Activated T-cell treated with anti-CD3 and anti-CD28 coated beads, Interleukin-2, amount 50 U/mL, for 72 hours (primary cell): Measurements from ENCODE around the gene GDA. TPM values are rescaled to one million over a fixed set of nuclear protein-coding genes. Genes with fewer than 3 reads are reported as not detected.
"Not testable (repeated sequence)": the region's sequence is repeated elsewhere in the genome, so short reads cannot be mapped to it uniquely, and the experiment has no call there.

Experiments
- ATAC-seq, 2 donors: fragments of 150-1000 bp; cut with Tn5 transposase; replicated peaks in 1 of 2; 2 replicates each; pipeline ENCODE4 v1.10.0; 2021; ENCODE audit warnings: moderate library complexity in 2 of 2, mild to moderate bottlenecking in 1 of 2
- DNase-seq, 2 donors: peaks; one replicate each; pipeline ENCODE4 v3.0.0; 2021 to 2022; ENCODE audit warnings: mixed read lengths in 1 of 2
- H3K27ac Mint-ChIP-seq: one replicate; pipeline ENCODE4 v1.8.0; 2022; ENCODE audit warnings: mild to moderate bottlenecking, moderate library complexity, mixed read lengths
- H3K27me3 Mint-ChIP-seq: one replicate; pipeline ENCODE4 v1.8.0; 2022; ENCODE audit warnings: low read depth, mixed read lengths
- H3K36me3 Mint-ChIP-seq, 2 donors: one replicate each; pipeline ENCODE4 v1.8.0; 2022; ENCODE audit warnings: mixed read lengths in 2 of 2, mild to moderate bottlenecking in 1 of 2; ENCODE audit not compliant: insufficient read depth in 2 of 2
- H3K4me1 Mint-ChIP-seq: one replicate; pipeline ENCODE4 v1.8.0; 2022; ENCODE audit warnings: low read depth, mixed read lengths
- H3K4me3 Mint-ChIP-seq, 2 donors: one replicate each; pipeline ENCODE4 v1.8.0; 2022; ENCODE audit warnings: mild to moderate bottlenecking in 2 of 2, mixed read lengths in 2 of 2, moderate library complexity in 2 of 2
- H3K9me3 Mint-ChIP-seq, 2 donors: one replicate each; pipeline ENCODE4 v1.8.0; 2022; ENCODE audit warnings: mixed read lengths in 2 of 2
- total RNA-seq, 2 donors: library from RNA; stranded (reverse); gene quantifications; one replicate each; pipeline ENCODE4 v1.2.3, GENCODE V29; 2022

Gene GDA
- total RNA-seq, 2 donors from 2014 or later, result not detected

- no peak overlapping the region for H3K4me3 Mint-ChIP-seq
- H3K9me3 Mint-ChIP-seq, result no peaks in the 10 kb centered on the region
- H3K27me3 Mint-ChIP-seq, result no peaks in the 10 kb centered on the region
- no peaks in the 10 kb centered on the region for H3K36me3 Mint-ChIP-seq
- DNase-seq (peak; percentile 65 to 74), ATAC-seq (peak; percentile 78 to 83)
- no peak overlapping the region for H3K27ac Mint-ChIP-seq
- H3K4me1 Mint-ChIP-seq, result no peaks in the 10 kb centered on the region
Measured at GRCh38 chr9:72280913-72281500, 131.8 kb downstream of the GDA start.

GRCh38 chr9:72289401-72289800, 140.2 kb downstream of the GDA start:
- peaks cover 9% of the 10 kb centered on the region for H3K27me3 Mint-ChIP-seq
- H3K27ac Mint-ChIP-seq, result no peak overlapping the region
- DNase-seq (no peak), ATAC-seq (no peak)
- no peak overlapping the region for H3K4me3 Mint-ChIP-seq
- no peaks in the 10 kb centered on the region for H3K9me3 Mint-ChIP-seq
- peaks cover 5% of the 10 kb centered on the region for H3K4me1 Mint-ChIP-seq
- H3K36me3 Mint-ChIP-seq, result no peaks in the 10 kb centered on the region

GRCh38 chr9:72290311-72290710, 141.1 kb downstream of the GDA start:
- Mint-ChIP-seq H3K27ac (no peak overlapping the region), H3K4me3 (no peak overlapping the region), H3K36me3 (no peaks in the 10 kb centered on the region), H3K9me3 (no peaks in the 10 kb centered on the region), H3K27me3 (peaks cover 9% of the 10 kb centered on the region), H3K4me1 (peaks cover 5% of the 10 kb centered on the region)
- ATAC-seq, result no peak
- DNase-seq, result no peak

- not testable (repeated sequence) for H3K4me1 Mint-ChIP-seq, H3K27me3 Mint-ChIP-seq, H3K4me3 Mint-ChIP-seq, H3K27ac Mint-ChIP-seq, ATAC-seq, H3K36me3 Mint-ChIP-seq, H3K9me3 Mint-ChIP-seq, DNase-seq
Measured at GRCh38 chr9:72291576-72291975, 142.3 kb downstream of the GDA start.

GRCh38 chr9:72292256-72292682, 143.0 kb downstream of the GDA start:
- no peak for DNase-seq
- no peak overlapping the region for H3K4me3 Mint-ChIP-seq

GRCh38 chr9:72292874-72293607, 143.8 kb downstream of the GDA start:
- Mint-ChIP-seq H3K4me1 (peaks cover 5% of the 10 kb centered on the region), H3K27ac (no peak overlapping the region), H3K9me3 (no peaks in the 10 kb centered on the region), H3K27me3 (peaks cover 9% of the 10 kb centered on the region), H3K36me3 (no peaks in the 10 kb centered on the region), H3K4me3 (no peak overlapping the region)
- ATAC-seq, result no peak
- no peak for DNase-seq

More at GRCh38 chr9:72292256-72292682, 143.0 kb downstream of the GDA start:
- H3K4me1 Mint-ChIP-seq, result peaks cover 5% of the 10 kb centered on the region
- H3K27me3 Mint-ChIP-seq, result peaks cover 9% of the 10 kb centered on the region
- H3K27ac Mint-ChIP-seq, result no peak overlapping the region
- no peaks in the 10 kb centered on the region for H3K36me3 Mint-ChIP-seq
- no peak for ATAC-seq
- no peaks in the 10 kb centered on the region for H3K9me3 Mint-ChIP-seq

GRCh38 chr9:72294936-72295335, 145.7 kb downstream of the GDA start:
- DNase-seq (no peak), ATAC-seq (no peak)
- H3K36me3 Mint-ChIP-seq, result no peaks in the 10 kb centered on the region
- H3K27ac Mint-ChIP-seq, result no peak overlapping the region
- H3K4me1 Mint-ChIP-seq, result peaks cover 5% of the 10 kb centered on the region
- H3K9me3 Mint-ChIP-seq, result no peaks in the 10 kb centered on the region
- peaks cover 9% of the 10 kb centered on the region for H3K27me3 Mint-ChIP-seq
- H3K4me3 Mint-ChIP-seq, result no peak overlapping the region

GRCh38 chr9:72297516-72297915, 148.3 kb downstream of the GDA start:
- no peaks in the 10 kb centered on the region for H3K27me3 Mint-ChIP-seq
- ATAC-seq (no peak), DNase-seq (no peak)
- H3K9me3 Mint-ChIP-seq, result peaks cover 0 to 4% of the 10 kb centered on the region in 2 donors
- H3K36me3 Mint-ChIP-seq, result no peaks in the 10 kb centered on the region
- peak overlapping the region; percentile 61 for H3K27ac Mint-ChIP-seq
- H3K4me3 Mint-ChIP-seq, result no peak overlapping the region
- H3K4me1 Mint-ChIP-seq, result no peaks in the 10 kb centered on the region

GRCh38 chr9:72299017-72299603, 149.9 kb downstream of the GDA start:
- H3K4me3 Mint-ChIP-seq, result no peak overlapping the region
- no peak overlapping the region for H3K27ac Mint-ChIP-seq
- no peaks in the 10 kb centered on the region for H3K36me3 Mint-ChIP-seq
- no peak for ATAC-seq
- no peaks in the 10 kb centered on the region for H3K4me1 Mint-ChIP-seq
- DNase-seq, result no peak
- H3K27me3 Mint-ChIP-seq, result no peaks in the 10 kb centered on the region
- peaks cover 0 to 4% of the 10 kb centered on the region in 2 donors for H3K9me3 Mint-ChIP-seq

GRCh38 chr9:72300873-72301272, 151.6 kb downstream of the GDA start:
- no peaks in the 10 kb centered on the region for H3K36me3 Mint-ChIP-seq
- H3K4me1 Mint-ChIP-seq, result peaks cover 10% of the 10 kb centered on the region
- H3K9me3 Mint-ChIP-seq, result peaks cover 0 to 4% of the 10 kb centered on the region in 2 donors
- H3K4me3 Mint-ChIP-seq, result no peak overlapping the region
- H3K27me3 Mint-ChIP-seq, result no peaks in the 10 kb centered on the region
- DNase-seq, result no peak
- H3K27ac Mint-ChIP-seq, result no peak overlapping the region
- no peak for ATAC-seq

Other genes starting within 250 kb of the GDA start
- 10 to 100 TPM; 15.4 to 16.2 TPM for gene ABHD17B, start 238.2 kb upstream of the GDA start, total RNA-seq
- gene C9orf85, start 237.8 kb upstream of the GDA start, total RNA-seq, result 10 to 100 TPM; 13.5 to 14.1 TPM
- not detected for gene C9orf57, start 88.8 kb upstream of the GDA start, total RNA-seq
- 100 to 1,000 TPM; 116 to 117 TPM for gene ZFAND5, start 215.8 kb downstream of the GDA start, total RNA-seq